Measurements from ENCODE around the gene ADGRV1.

DNA sequence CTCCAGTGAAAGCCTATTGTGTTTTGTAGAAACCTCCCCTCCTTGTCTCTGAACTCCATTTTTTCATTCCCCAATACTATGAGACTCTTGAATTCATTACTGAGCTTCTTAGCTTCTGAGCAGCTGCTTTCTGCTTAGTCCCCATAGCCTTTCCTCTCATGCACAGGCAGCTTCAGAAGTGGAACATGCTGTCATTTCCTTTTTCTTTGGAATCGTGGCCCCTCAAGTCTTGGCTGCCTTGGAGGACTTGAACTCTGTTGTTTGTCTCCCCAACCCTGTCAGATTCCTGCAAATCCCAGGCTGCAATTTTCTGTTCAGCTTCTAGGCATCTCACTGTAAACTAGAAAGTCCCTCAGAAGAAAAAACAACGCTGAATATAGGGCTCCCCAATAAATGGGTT lies 556.1 kb downstream of the ADGRV1 start:
- TF ChIP-seq, protein P1, sequence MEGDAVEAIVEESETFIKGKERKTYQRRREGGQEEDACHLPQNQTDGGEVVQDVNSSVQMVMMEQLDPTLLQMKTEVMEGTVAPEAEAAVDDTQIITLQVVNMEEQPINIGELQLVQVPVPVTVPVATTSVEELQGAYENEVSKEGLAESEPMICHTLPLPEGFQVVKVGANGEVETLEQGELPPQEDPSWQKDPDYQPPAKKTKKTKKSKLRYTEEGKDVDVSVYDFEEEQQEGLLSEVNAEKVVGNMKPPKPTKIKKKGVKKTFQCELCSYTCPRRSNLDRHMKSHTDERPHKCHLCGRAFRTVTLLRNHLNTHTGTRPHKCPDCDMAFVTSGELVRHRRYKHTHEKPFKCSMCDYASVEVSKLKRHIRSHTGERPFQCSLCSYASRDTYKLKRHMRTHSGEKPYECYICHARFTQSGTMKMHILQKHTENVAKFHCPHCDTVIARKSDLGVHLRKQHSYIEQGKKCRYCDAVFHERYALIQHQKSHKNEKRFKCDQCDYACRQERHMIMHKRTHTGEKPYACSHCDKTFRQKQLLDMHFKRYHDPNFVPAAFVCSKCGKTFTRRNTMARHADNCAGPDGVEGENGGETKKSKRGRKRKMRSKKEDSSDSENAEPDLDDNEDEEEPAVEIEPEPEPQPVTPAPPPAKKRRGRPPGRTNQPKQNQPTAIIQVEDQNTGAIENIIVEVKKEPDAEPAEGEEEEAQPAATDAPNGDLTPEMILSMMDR (IDR thresholded peaks at IDR 0.05) = no peak
- TF ChIP-seq ZFX (IDR thresholded peaks at IDR 0.05; ENCODE audit: borderline replicate concordance) = no peak

All from 22Rv1 (cell line).